SK-N-SH treated with all-trans-retinoic acid at 6 μM for 48 hours (cell line): ENCODE measurements around the gene B3GALT6.

Experiments
- ATAC-seq: fragments of 200-7000 bp; cut with Tn5 transposase; 3 replicates; pipeline ENCODE4 v1.9.1; 2020; ENCODE audit warnings: mild to moderate bottlenecking, moderate library complexity
- ARNTL ChIP-seq: fragments of 450-650 bp; formaldehyde crosslinking; IDR thresholded peaks from 2 replicates; pipeline ENCODE4 v1.5.0; 2020; ENCODE audit warnings: low read depth, mild to moderate bottlenecking, moderate library complexity, borderline replicate concordance
- CREB5 ChIP-seq: fragments of 250-450 bp; sonication (Bioruptor Pico); IDR thresholded peaks from 2 replicates; pipeline ENCODE4 v1.5.1; 2020; ENCODE audit warnings: low read depth, mild to moderate bottlenecking, moderate library complexity
- CSDC2 ChIP-seq: fragments of 250-450 bp; sonication (Bioruptor Pico); IDR thresholded peaks from 2 replicates; pipeline ENCODE4 v1.5.0; 2020; ENCODE audit warnings: mild to moderate bottlenecking, moderate library complexity
- CSRNP3 ChIP-seq: fragments of 250-450 bp; sonication (Bioruptor Pico); IDR thresholded peaks from 2 replicates; pipeline ENCODE4 v1.5.1; 2021; ENCODE audit warnings: mild to moderate bottlenecking, moderate library complexity
- ESRRG ChIP-seq: fragments of 250-450 bp; sonication (Bioruptor Pico); IDR thresholded peaks from 2 replicates; pipeline ENCODE4 v1.6.1; 2021; ENCODE audit warnings: mild to moderate bottlenecking
- ISL1 ChIP-seq: fragments of 250-450 bp; sonication (Bioruptor Pico); IDR thresholded peaks from 2 replicates; pipeline ENCODE4 v2.1.2; 2022; ENCODE audit warnings: mild to moderate bottlenecking, moderate library complexity
- PATZ1 ChIP-seq: fragments of 250-450 bp; sonication (Bioruptor Pico); IDR thresholded peaks from 2 replicates; pipeline ENCODE4 v1.8.0; 2020; ENCODE audit warnings: mild to moderate bottlenecking, moderate library complexity, borderline replicate concordance
- PPARA ChIP-seq: fragments of 250-450 bp; sonication (Bioruptor Pico); IDR thresholded peaks from 2 replicates; pipeline ENCODE4 v1.5.0; 2020; ENCODE audit warnings: mild to moderate bottlenecking, borderline replicate concordance
- SNAI2 ChIP-seq: fragments of 250-450 bp; sonication (Bioruptor Pico); IDR thresholded peaks from 2 replicates; pipeline ENCODE4 v1.5.0; 2020; ENCODE audit warnings: mild to moderate bottlenecking, moderate library complexity
- TCF4 ChIP-seq: fragments of 250-450 bp; sonication (Bioruptor Pico); IDR thresholded peaks from 2 replicates; pipeline ENCODE4 v1.8.0; 2021; ENCODE audit warnings: mild to moderate bottlenecking, moderate library complexity, borderline replicate concordance
- TOX ChIP-seq: fragments of 250-450 bp; sonication (Bioruptor Pico); IDR thresholded peaks from 2 replicates; pipeline ENCODE4 v1.8.0; 2021; ENCODE audit warnings: mild to moderate bottlenecking, moderate library complexity, borderline replicate concordance
- TSHZ2 ChIP-seq: fragments of 250-450 bp; sonication (Bioruptor Pico); IDR thresholded peaks from 2 replicates; pipeline ENCODE4 v1.5.0; 2020; ENCODE audit warnings: mild to moderate bottlenecking, moderate library complexity
- ZC3H10 ChIP-seq: fragments of 250-450 bp; sonication (Bioruptor Pico); IDR thresholded peaks from 2 replicates; pipeline ENCODE4 v1.5.1; 2021; ENCODE audit warnings: mild to moderate bottlenecking, moderate library complexity
- ZFP3 ChIP-seq: fragments of 250-450 bp; sonication (Bioruptor Pico); IDR thresholded peaks from 2 replicates; pipeline ENCODE4 v1.5.0; 2020; ENCODE audit warnings: mild to moderate bottlenecking, moderate library complexity
- ZFP30 ChIP-seq: fragments of 450-650 bp; formaldehyde crosslinking; IDR thresholded peaks from 2 replicates; pipeline ENCODE4 v1.5.0; 2022; ENCODE audit warnings: mild to moderate bottlenecking, moderate library complexity
- ZNF565 ChIP-seq: fragments of 450-650 bp; formaldehyde crosslinking; conservative IDR thresholded peaks from 2 replicates; pipeline ENCODE4 v1.5.0; 2020; ENCODE audit warnings: low read depth, mild to moderate bottlenecking, moderate library complexity
- ZNF70 ChIP-seq: fragments of 450-650 bp; formaldehyde crosslinking; IDR thresholded peaks from 2 replicates; pipeline ENCODE4 v1.5.0; 2020; ENCODE audit warnings: mild to moderate bottlenecking, moderate library complexity
- ZNF8 ChIP-seq: fragments of 450-650 bp; formaldehyde crosslinking; IDR thresholded peaks from 2 replicates; pipeline ENCODE4 v1.5.0; 2020; ENCODE audit warnings: mild to moderate bottlenecking, moderate library complexity

The B3GALT6 gene

GRCh38 chr1:1203561-1204424, 28.2 kb upstream of the B3GALT6 start:
- no peak for ATAC-seq

GRCh38 chr1:1204425-1204920, 27.6 kb upstream of the B3GALT6 start:
- ATAC-seq = no peak
- TF ChIP-seq ZFP3 (CRISPR knock-in tag) (no peak), CSDC2 (CRISPR knock-in tag) (no peak), ZFP30 (no peak), ZC3H10 (no peak), CSRNP3 (CRISPR knock-in tag) (no peak), TCF4 (CRISPR knock-in tag) (no peak), TOX (no peak), ZNF565 (CRISPR knock-in tag) (no peak), ARNTL (CRISPR knock-in tag) (no peak), ZNF70 (CRISPR knock-in tag) (no peak), SNAI2 (CRISPR knock-in tag) (no peak), ISL1 (no peak), ZNF8 (CRISPR knock-in tag) (no peak), PATZ1 (CRISPR knock-in tag) (no peak), ESRRG (CRISPR knock-in tag) (no peak), TSHZ2 (CRISPR knock-in tag) (no peak)

More at GRCh38 chr1:1203561-1204424, 28.2 kb upstream of the B3GALT6 start:
- TF ChIP-seq TSHZ2 (CRISPR knock-in tag) = no peak
- no peak for TF ChIP-seq CSDC2 (CRISPR knock-in tag)
- no peak for TF ChIP-seq ZFP3 (CRISPR knock-in tag)
- no peak for TF ChIP-seq ESRRG (CRISPR knock-in tag)
- TF ChIP-seq CREB5 (CRISPR knock-in tag) = no peak
- TF ChIP-seq ZNF8 (CRISPR knock-in tag) = no peak
- no peak for TF ChIP-seq ARNTL (CRISPR knock-in tag)
- TF ChIP-seq PATZ1 (CRISPR knock-in tag) = no peak
- no peak for TF ChIP-seq ZC3H10
- TF ChIP-seq PPARA (CRISPR knock-in tag) = no peak
